Suppressor macrophage treated with lipopolysaccharide for 1 hour (primary cell): ENCODE measurements around the gene DNAJB2.

Experiments used
- DNase-seq, 3 donors: peaks; one replicate each; pipeline ENCODE4 v3.0.0-alpha.2; 2020 to 2022

The DNAJB2 gene

GRCh38 chr2:219279151-219279915 is at the start of gene DNAJB2:
DNAJB2 (plus strand) TSS chr2:219279366; CDS start chr2:219279834, 468 bp downstream.
- peak; percentile 100 for DNase-seq

- peak in 2 of 3 donors; percentile 44 to 54 for DNase-seq
Measured at GRCh38 chr2:219230059-219230540, 49.1 kb upstream of the DNAJB2 start.

- no peak for DNase-seq
Measured at GRCh38 chr2:219234331-219234730, 44.8 kb upstream of the DNAJB2 start.

- peak; percentile 62 to 70 (median 62) for DNase-seq
Measured at GRCh38 chr2:219243291-219243761, 35.8 kb upstream of the DNAJB2 start.

- DNase-seq = no peak
Measured at GRCh38 chr2:219244789-219245147, 34.4 kb upstream of the DNAJB2 start.

GRCh38 chr2:219245148-219245898 is 33.8 kb upstream of the DNAJB2 start, which contains the start of the genes GLB1L and STK16:
GLB1L (minus strand) TSS chr2:219245444; CDS start chr2:219243573, 1,871 bp downstream.
STK16 (plus strand) TSS chr2:219245479; CDS start chr2:219246000, 521 bp downstream.
- peak; percentile 93 to 96 (median 96) for DNase-seq

GRCh38 chr2:219245899-219246230 is 33.3 kb upstream of the DNAJB2 start:
- DNase-seq = no peak

GRCh38 chr2:219246559-219246958 is 32.6 kb upstream of the DNAJB2 start:
- DNase-seq = no peak

- no peak for DNase-seq
Measured at GRCh38 chr2:219247678-219248642, 31.2 kb upstream of the DNAJB2 start.

GRCh38 chr2:219248845-219249202 is 30.3 kb upstream of the DNAJB2 start:
- DNase-seq = no peak

GRCh38 chr2:219249203-219249980 is 29.8 kb upstream of the DNAJB2 start:
- peak in 1 of 3 donors; percentile 45 for DNase-seq

- no peak for DNase-seq
Measured at GRCh38 chr2:219250049-219250781, 29.0 kb upstream of the DNAJB2 start.

GRCh38 chr2:219251656-219252055 is 27.5 kb upstream of the DNAJB2 start:
- DNase-seq = peak; percentile 29 to 37 (median 32)

- DNase-seq = no peak
Measured at GRCh38 chr2:219252084-219252483, 27.1 kb upstream of the DNAJB2 start.

- no peak for DNase-seq
Measured at GRCh38 chr2:219252570-219252899, 26.6 kb upstream of the DNAJB2 start.

GRCh38 chr2:219252900-219253752 is 26.0 kb upstream of the DNAJB2 start, which contains the start of gene TUBA4B:
TUBA4B (plus strand) TSS chr2:219253243; CDS start chr2:219253408, 165 bp downstream.
- peak in 2 of 3 donors; percentile 39 to 48 for DNase-seq

- DNase-seq = peak; percentile 87 to 96 (median 92)
Measured at GRCh38 chr2:219253753-219254589, 25.2 kb upstream of the DNAJB2 start, which contains the start of gene TUBA4A. TUBA4A (minus strand) TSS chr2:219253918; CDS start chr2:219253858, 60 bp downstream.

- DNase-seq = peak; percentile 67 to 82 (median 77)
Measured at GRCh38 chr2:219254590-219255201, 24.5 kb upstream of the DNAJB2 start.
